Hematopoietic multipotent progenitor cell treated with erythropoietin and hydrocortisone succinate and interleukin-3 and kit ligand, for 17 days (in vitro differentiated cells): ENCODE results near the gene STXBP1.

Experiments used
- DNase-seq: peaks from one replicate; pipeline ENCODE4 v3.0.0-alpha.2; 2015; ENCODE audit warnings: low spot score

STXBP1 gene

GRCh38 chr9:127693697-127694096 lies 81.6 kb downstream of the STXBP1 start:
- DNase-seq, result no peak

- no peak for DNase-seq
These were observed 83.0 kb downstream of the STXBP1 start for GRCh38 chr9:127694890-127695720.

- DNase-seq, result no peak
These were observed 85.5 kb downstream of the STXBP1 start for GRCh38 chr9:127697575-127697974.

- no peak for DNase-seq
These were observed 86.3 kb downstream of the STXBP1 start for GRCh38 chr9:127698386-127698785.

GRCh38 chr9:127698985-127699670 lies 87.1 kb downstream of the STXBP1 start:
- peak; percentile 87 for DNase-seq

- no peak for DNase-seq
These were observed 88.1 kb downstream of the STXBP1 start for GRCh38 chr9:127700140-127700539.

- no peak for DNase-seq
These were observed 88.6 kb downstream of the STXBP1 start for GRCh38 chr9:127700594-127701255.

- no peak for DNase-seq
These were observed 91.3 kb downstream of the STXBP1 start for GRCh38 chr9:127703289-127703946.

- DNase-seq, result no peak
These were observed 93.7 kb downstream of the STXBP1 start for GRCh38 chr9:127705577-127706379.

- no peak for DNase-seq
These were observed 94.8 kb downstream of the STXBP1 start, which contains the start of gene CFAP157 for GRCh38 chr9:127706836-127707241. CFAP157 (plus strand) TSS chr9:127706988; CDS start chr9:127707032, 44 bp downstream.

- no peak for DNase-seq
These were observed 95.7 kb downstream of the STXBP1 start for GRCh38 chr9:127707766-127708165.

GRCh38 chr9:127708952-127709587 lies 97.0 kb downstream of the STXBP1 start:
- no peak for DNase-seq

- no peak for DNase-seq
These were observed 98.2 kb downstream of the STXBP1 start for GRCh38 chr9:127710204-127710783.

- DNase-seq, result no peak
These were observed 99.2 kb downstream of the STXBP1 start for GRCh38 chr9:127711226-127711701.

- no peak for DNase-seq
These were observed 99.8 kb downstream of the STXBP1 start for GRCh38 chr9:127711831-127712274.

GRCh38 chr9:127712371-127712770 lies 100.3 kb downstream of the STXBP1 start:
- DNase-seq, result no peak

- no peak for DNase-seq
These were observed 100.8 kb downstream of the STXBP1 start for GRCh38 chr9:127712867-127713266.

- no peak for DNase-seq
These were observed 102.1 kb downstream of the STXBP1 start for GRCh38 chr9:127714020-127714750.

- no peak for DNase-seq
These were observed 102.9 kb downstream of the STXBP1 start for GRCh38 chr9:127714951-127715469.
